NT2/D1 (cell line): ENCODE data around the gene DNAAF1.

Experiments used
- YY1 ChIP-seq: IDR thresholded peaks from 2 replicates; pipeline ENCODE4 v1.6.1; 2011; ENCODE audit not compliant: insufficient read length, insufficient read depth
- ZNF274 ChIP-seq: IDR thresholded peaks from 2 replicates; pipeline ENCODE4 v1.6.1; 2011; ENCODE audit warnings: mild to moderate bottlenecking, low read depth, low read length

DNA sequence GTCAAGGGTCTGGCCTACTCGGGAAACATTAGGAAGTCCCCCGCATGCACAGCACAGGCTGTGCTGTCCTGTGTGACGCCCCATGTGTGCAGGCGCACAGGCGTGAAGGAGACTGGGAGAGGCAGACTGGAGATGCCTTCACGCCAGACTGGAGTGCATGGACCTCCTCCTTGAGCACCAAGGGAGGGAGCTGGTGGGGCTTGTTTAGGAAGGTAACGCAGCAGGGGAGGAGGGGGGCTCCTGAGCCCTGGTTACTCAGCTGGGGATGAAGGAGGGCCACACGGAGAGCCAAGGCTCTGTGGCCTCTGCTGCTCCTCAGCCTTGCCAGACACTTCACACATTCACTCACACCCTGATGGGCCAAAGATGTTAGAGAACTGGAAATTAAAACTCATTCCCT is 7.8 kb upstream of the DNAAF1 start:
- no peak for TF ChIP-seq ZNF274
- no peak for TF ChIP-seq YY1
